ENCODE results near the gene KLC3.

The KLC3 gene

GRCh38 chr19:45354241-45354842 lies 13.8 kb downstream of the KLC3 start:
- Histone ChIP-seq H3K36me3 (ENCODE audit: control insufficient read depth in 1 of 2, insufficient read depth in 2 of 2, low read length in 2 of 2) (peaks cover 0 to 22% of the 10 kb centered on the region in 2 donors), H3K9me3 (ENCODE audit: control insufficient read depth in 1 of 2, low read length in 2 of 2) (no peaks in the 10 kb centered on the region), H3K4me1 (ENCODE audit: control insufficient read depth in 1 of 2, insufficient read depth in 2 of 2, low read length in 2 of 2) (no peaks in the 10 kb centered on the region), H3K4me3 (ENCODE audit: low read depth in 1 of 2, low read length in 2 of 2) (no peak overlapping the region), H3K9ac (ENCODE audit: low read depth in 1 of 2, low read length in 2 of 2) (no peak overlapping the region), H3K27me3 (ENCODE audit: control insufficient read depth in 1 of 2, insufficient read depth in 2 of 2, low read length in 2 of 2) (no peaks in the 10 kb centered on the region), H3K27ac (ENCODE audit: low read depth, low read length) (no peak overlapping the region)

GRCh38 chr19:45355402-45355801 lies 14.9 kb downstream of the KLC3 start:
- Histone ChIP-seq H3K4me1 (ENCODE audit: control insufficient read depth in 1 of 2, insufficient read depth in 2 of 2, low read length in 2 of 2) (no peaks in the 10 kb centered on the region), H3K9ac (ENCODE audit: low read depth in 1 of 2, low read length in 2 of 2) (no peak overlapping the region), H3K27me3 (ENCODE audit: control insufficient read depth in 1 of 2, insufficient read depth in 2 of 2, low read length in 2 of 2) (no peaks in the 10 kb centered on the region), H3K27ac (ENCODE audit: low read depth, low read length) (no peak overlapping the region), H3K36me3 (ENCODE audit: control insufficient read depth in 1 of 2, insufficient read depth in 2 of 2, low read length in 2 of 2) (peaks cover 0 to 22% of the 10 kb centered on the region in 2 donors), H3K4me3 (ENCODE audit: low read depth in 1 of 2, low read length in 2 of 2) (no peak overlapping the region), H3K9me3 (ENCODE audit: control insufficient read depth in 1 of 2, low read length in 2 of 2) (no peaks in the 10 kb centered on the region)

GRCh38 chr19:45355910-45356309 lies 15.4 kb downstream of the KLC3 start:
- Histone ChIP-seq H3K27ac (ENCODE audit: low read depth, low read length) (no peak overlapping the region), H3K9me3 (ENCODE audit: control insufficient read depth in 1 of 2, low read length in 2 of 2) (no peaks in the 10 kb centered on the region), H3K4me1 (ENCODE audit: control insufficient read depth in 1 of 2, insufficient read depth in 2 of 2, low read length in 2 of 2) (no peaks in the 10 kb centered on the region), H3K36me3 (ENCODE audit: control insufficient read depth in 1 of 2, insufficient read depth in 2 of 2, low read length in 2 of 2) (peaks cover 0 to 20% of the 10 kb centered on the region in 2 donors), H3K27me3 (ENCODE audit: control insufficient read depth in 1 of 2, insufficient read depth in 2 of 2, low read length in 2 of 2) (no peaks in the 10 kb centered on the region), H3K4me3 (ENCODE audit: low read depth in 1 of 2, low read length in 2 of 2) (no peak overlapping the region), H3K9ac (ENCODE audit: low read depth in 1 of 2, low read length in 2 of 2) (no peak overlapping the region)

- no peaks in the 10 kb centered on the region for H3K4me1 ChIP-seq (ENCODE audit: control insufficient read depth in 1 of 2, insufficient read depth in 2 of 2, low read length in 2 of 2)
- H3K36me3 ChIP-seq (ENCODE audit: control insufficient read depth in 1 of 2, insufficient read depth in 2 of 2, low read length in 2 of 2): peaks cover 0 to 23% of the 10 kb centered on the region in 2 donors
- no peak overlapping the region for H3K9ac ChIP-seq (ENCODE audit: low read depth in 1 of 2, low read length in 2 of 2)
- no peak overlapping the region for H3K27ac ChIP-seq (ENCODE audit: low read depth, low read length)
- H3K4me3 ChIP-seq (ENCODE audit: low read depth in 1 of 2, low read length in 2 of 2): no peak overlapping the region
- H3K27me3 ChIP-seq (ENCODE audit: control insufficient read depth in 1 of 2, insufficient read depth in 2 of 2, low read length in 2 of 2): no peaks in the 10 kb centered on the region
- H3K9me3 ChIP-seq (ENCODE audit: control insufficient read depth in 1 of 2, low read length in 2 of 2): no peaks in the 10 kb centered on the region
Measured at GRCh38 chr19:45356760-45357444, 16.4 kb downstream of the KLC3 start.

- Histone ChIP-seq H3K9ac (ENCODE audit: low read depth in 1 of 2, low read length in 2 of 2) (no peak overlapping the region), H3K27ac (ENCODE audit: low read depth, low read length) (no peak overlapping the region), H3K27me3 (ENCODE audit: control insufficient read depth in 1 of 2, insufficient read depth in 2 of 2, low read length in 2 of 2) (no peaks in the 10 kb centered on the region), H3K9me3 (ENCODE audit: control insufficient read depth in 1 of 2, low read length in 2 of 2) (no peaks in the 10 kb centered on the region), H3K4me1 (ENCODE audit: control insufficient read depth in 1 of 2, insufficient read depth in 2 of 2, low read length in 2 of 2) (no peaks in the 10 kb centered on the region), H3K36me3 (ENCODE audit: control insufficient read depth in 1 of 2, insufficient read depth in 2 of 2, low read length in 2 of 2) (peaks cover 0 to 25% of the 10 kb centered on the region in 2 donors), H3K4me3 (ENCODE audit: low read depth in 1 of 2, low read length in 2 of 2) (no peak overlapping the region)
Measured at GRCh38 chr19:45357445-45357783, 16.9 kb downstream of the KLC3 start.

- Histone ChIP-seq H3K36me3 (ENCODE audit: control insufficient read depth in 1 of 2, insufficient read depth in 2 of 2, low read length in 2 of 2) (peaks cover 0 to 21% of the 10 kb centered on the region in 2 donors), H3K9me3 (ENCODE audit: control insufficient read depth in 1 of 2, low read length in 2 of 2) (no peaks in the 10 kb centered on the region), H3K27me3 (ENCODE audit: control insufficient read depth in 1 of 2, insufficient read depth in 2 of 2, low read length in 2 of 2) (no peaks in the 10 kb centered on the region), H3K4me3 (ENCODE audit: low read depth in 1 of 2, low read length in 2 of 2) (no peak overlapping the region), H3K4me1 (ENCODE audit: control insufficient read depth in 1 of 2, insufficient read depth in 2 of 2, low read length in 2 of 2) (no peaks in the 10 kb centered on the region), H3K9ac (ENCODE audit: low read depth in 1 of 2, low read length in 2 of 2) (no peak overlapping the region), H3K27ac (ENCODE audit: low read depth, low read length) (no peak overlapping the region)
Measured at GRCh38 chr19:45358213-45358792, 17.8 kb downstream of the KLC3 start.

GRCh38 chr19:45361608-45362007 lies 21.1 kb downstream of the KLC3 start:
- no peak overlapping the region for H3K9ac ChIP-seq (ENCODE audit: low read depth in 1 of 2, low read length in 2 of 2)
- H3K9me3 ChIP-seq (ENCODE audit: control insufficient read depth in 1 of 2, low read length in 2 of 2): no peaks in the 10 kb centered on the region
- H3K27me3 ChIP-seq (ENCODE audit: control insufficient read depth in 1 of 2, insufficient read depth in 2 of 2, low read length in 2 of 2): no peaks in the 10 kb centered on the region
- H3K27ac ChIP-seq (ENCODE audit: low read depth, low read length): no peak overlapping the region
- peaks cover 0 to 15% of the 10 kb centered on the region in 2 donors for H3K36me3 ChIP-seq (ENCODE audit: control insufficient read depth in 1 of 2, insufficient read depth in 2 of 2, low read length in 2 of 2)
- H3K4me1 ChIP-seq (ENCODE audit: control insufficient read depth in 1 of 2, insufficient read depth in 2 of 2, low read length in 2 of 2): no peaks in the 10 kb centered on the region
- no peak overlapping the region for H3K4me3 ChIP-seq (ENCODE audit: low read depth in 1 of 2, low read length in 2 of 2)

GRCh38 chr19:45362291-45362690 lies 21.7 kb downstream of the KLC3 start:
- Histone ChIP-seq H3K27me3 (ENCODE audit: control insufficient read depth in 1 of 2, insufficient read depth in 2 of 2, low read length in 2 of 2) (no peaks in the 10 kb centered on the region), H3K4me1 (ENCODE audit: control insufficient read depth in 1 of 2, insufficient read depth in 2 of 2, low read length in 2 of 2) (no peaks in the 10 kb centered on the region), H3K36me3 (ENCODE audit: control insufficient read depth in 1 of 2, insufficient read depth in 2 of 2, low read length in 2 of 2) (peaks cover 0 to 15% of the 10 kb centered on the region in 2 donors), H3K27ac (ENCODE audit: low read depth, low read length) (no peak overlapping the region), H3K9me3 (ENCODE audit: control insufficient read depth in 1 of 2, low read length in 2 of 2) (no peaks in the 10 kb centered on the region), H3K9ac (ENCODE audit: low read depth in 1 of 2, low read length in 2 of 2) (no peak overlapping the region), H3K4me3 (ENCODE audit: low read depth in 1 of 2, low read length in 2 of 2) (no peak overlapping the region)

GRCh38 chr19:45363861-45364459 lies 23.4 kb downstream of the KLC3 start:
- Histone ChIP-seq H3K36me3 (ENCODE audit: control insufficient read depth in 1 of 2, insufficient read depth in 2 of 2, low read length in 2 of 2) (peaks cover 0 to 13% of the 10 kb centered on the region in 2 donors), H3K27me3 (ENCODE audit: control insufficient read depth in 1 of 2, insufficient read depth in 2 of 2, low read length in 2 of 2) (no peaks in the 10 kb centered on the region), H3K4me3 (ENCODE audit: low read depth in 1 of 2, low read length in 2 of 2) (no peak overlapping the region), H3K27ac (ENCODE audit: low read depth, low read length) (no peak overlapping the region), H3K4me1 (ENCODE audit: control insufficient read depth in 1 of 2, insufficient read depth in 2 of 2, low read length in 2 of 2) (no peaks in the 10 kb centered on the region), H3K9ac (ENCODE audit: low read depth in 1 of 2, low read length in 2 of 2) (no peak overlapping the region), H3K9me3 (ENCODE audit: control insufficient read depth in 1 of 2, low read length in 2 of 2) (no peaks in the 10 kb centered on the region)

GRCh38 chr19:45364696-45365095 lies 24.1 kb downstream of the KLC3 start:
- Histone ChIP-seq H3K9ac (ENCODE audit: low read depth in 1 of 2, low read length in 2 of 2) (no peak overlapping the region), H3K27me3 (ENCODE audit: control insufficient read depth in 1 of 2, insufficient read depth in 2 of 2, low read length in 2 of 2) (no peaks in the 10 kb centered on the region), H3K27ac (ENCODE audit: low read depth, low read length) (no peak overlapping the region), H3K36me3 (ENCODE audit: control insufficient read depth in 1 of 2, insufficient read depth in 2 of 2, low read length in 2 of 2) (peaks cover 0 to 11% of the 10 kb centered on the region in 2 donors), H3K4me1 (ENCODE audit: control insufficient read depth in 1 of 2, insufficient read depth in 2 of 2, low read length in 2 of 2) (peaks cover 0 to under 1% of the 10 kb centered on the region in 2 donors), H3K4me3 (ENCODE audit: low read depth in 1 of 2, low read length in 2 of 2) (no peak overlapping the region), H3K9me3 (ENCODE audit: control insufficient read depth in 1 of 2, low read length in 2 of 2) (no peaks in the 10 kb centered on the region)
